Osteoblast (primary cell): Measurements from ENCODE around the gene P4HA2. TPM values are rescaled to one million over a fixed set of nuclear protein-coding genes. Genes with fewer than 3 reads are reported as not detected.

Source experiments
- DNase-seq: peaks from one replicate; pipeline ENCODE4 v3.0.0; 2011; ENCODE audit warnings: low spot score, mixed read lengths; ENCODE audit not compliant: insufficient read length; ENCODE audit errors: missing footprints
- H2AFZ ChIP-seq: 2 replicates; pipeline ENCODE4 v1.6.0; 2011; ENCODE audit warnings: mild to moderate bottlenecking, low read length
- H3K27ac ChIP-seq: 2 replicates; pipeline ENCODE4 v1.5.1; 2011; ENCODE audit warnings: mild to moderate bottlenecking, low read depth, low read length, moderate library complexity
- H3K27me3 ChIP-seq: 2 replicates; pipeline ENCODE4 v1.6.0; 2012; ENCODE audit warnings: mild to moderate bottlenecking, control low read depth, inconsistent platforms, low read length, moderate library complexity; ENCODE audit not compliant: insufficient read depth
- H3K36me3 ChIP-seq: 2 replicates; pipeline ENCODE4 v1.5.1; 2011; ENCODE audit warnings: mild to moderate bottlenecking, low read length, control low read depth, moderate library complexity; ENCODE audit not compliant: insufficient read depth
- H3K4me1 ChIP-seq: 2 replicates; pipeline ENCODE4 v1.5.1; 2011; ENCODE audit warnings: mild to moderate bottlenecking, low read length, control low read depth, moderate library complexity; ENCODE audit not compliant: insufficient read depth
- H3K4me2 ChIP-seq: 2 replicates; pipeline ENCODE4 v1.6.0; 2011; ENCODE audit warnings: mild to moderate bottlenecking, low read length; ENCODE audit not compliant: insufficient read depth
- H3K4me3 ChIP-seq: fragments of 200-600 bp; sonication (generic); 3 replicates; pipeline ENCODE4 v1.5.1; 2012; ENCODE audit warnings: mild to moderate bottlenecking, low read length, inconsistent platforms; ENCODE audit not compliant: insufficient read depth
- H3K79me2 ChIP-seq: 2 replicates; pipeline ENCODE4 v1.6.0; 2012; ENCODE audit warnings: mild to moderate bottlenecking, low read length, control low read depth, inconsistent platforms; ENCODE audit not compliant: insufficient read depth
- H3K9me3 ChIP-seq: 2 replicates; pipeline ENCODE4 v1.5.1; 2011; ENCODE audit warnings: low read depth, low read length, control low read depth
- H4K20me1 ChIP-seq: 2 replicates; pipeline ENCODE4 v1.6.0; 2012; ENCODE audit warnings: mild to moderate bottlenecking, low read length, control low read depth; ENCODE audit not compliant: insufficient read depth
- CTCF ChIP-seq: IDR thresholded peaks from 2 replicates; pipeline ENCODE4 v1.5.1; 2011; ENCODE audit warnings: mild to moderate bottlenecking, low read depth, low read length, moderate library complexity; ENCODE audit errors: extremely low read depth
- total RNA-seq: library from RNA; depleted of rRNA; stranded (reverse); fragments of >200 nt; gene quantifications from 2 replicates; pipeline ENCODE4 v1.2.3, GENCODE V29; 2012

Gene P4HA2
- total RNA-seq, 1 donor, result 186 TPM

- Histone ChIP-seq H3K36me3 (peaks cover 83% of the 10 kb centered on the region), H4K20me1 (peaks cover 73% of the 10 kb centered on the region)
These were observed 38.6 kb upstream of the P4HA2 start for GRCh38 chr5:132266031-132266835.

GRCh38 chr5:132265336-132266030 lies 37.8 kb upstream of the P4HA2 start:
- Histone ChIP-seq H3K79me2 (peaks cover 67% of the 10 kb centered on the region), H2AFZ (no peak overlapping the region), H3K4me1 (peaks cover 69% of the 10 kb centered on the region), H3K27ac (peak overlapping the region; percentile 98), H4K20me1 (peaks cover 77% of the 10 kb centered on the region), H3K4me3 (no peak overlapping the region), H3K27me3 (no peaks in the 10 kb centered on the region), H3K36me3 (peaks cover 77% of the 10 kb centered on the region), H3K4me2 (peak overlapping the region; percentile 23), H3K9me3 (no peaks in the 10 kb centered on the region)
- DNase-seq, result peak; percentile 99
- TF ChIP-seq CTCF, result no peak

More at GRCh38 chr5:132266031-132266835, 38.6 kb upstream of the P4HA2 start:
- Histone ChIP-seq H3K79me2 (peaks cover 59% of the 10 kb centered on the region), H3K4me2 (peak overlapping the region; percentile 10), H3K27ac (peak overlapping the region; percentile 98), H3K4me3 (no peak overlapping the region), H3K4me1 (peaks cover 61% of the 10 kb centered on the region), H3K27me3 (no peaks in the 10 kb centered on the region), H2AFZ (no peak overlapping the region), H3K9me3 (no peaks in the 10 kb centered on the region)
- no peak for TF ChIP-seq CTCF
- DNase-seq, result peak; percentile 19

GRCh38 chr5:132264546-132265335 lies 37.1 kb upstream of the P4HA2 start:
- peak; percentile 50 for DNase-seq
- Histone ChIP-seq H3K27me3 (no peaks in the 10 kb centered on the region), H3K4me3 (no peak overlapping the region), H3K9me3 (no peaks in the 10 kb centered on the region), H3K27ac (peak overlapping the region; percentile 98), H3K4me2 (no peak overlapping the region), H3K4me1 (peaks cover 76% of the 10 kb centered on the region), H2AFZ (no peak overlapping the region), H3K36me3 (peaks cover 73% of the 10 kb centered on the region), H3K79me2 (peaks cover 74% of the 10 kb centered on the region), H4K20me1 (peaks cover 76% of the 10 kb centered on the region)
- TF ChIP-seq CTCF, result no peak
